ENCODE data around the gene TBC1D22B.

Gene TBC1D22B

GRCh38 chr6:37282371-37282770 is 24.8 kb downstream of the TBC1D22B start:
- H3K4me3 ChIP-seq (ENCODE audit: low read length) = no peak overlapping the region
- no peaks in the 10 kb centered on the region for H3K9me2 ChIP-seq (replicated peaks; ENCODE audit: control insufficient read depth, low read length)
- no peak overlapping the region for H3K4me2 ChIP-seq (ENCODE audit: low read length)
- 0 out of 2 replicates have a peak, but pooled peaks cover 4% of the 10 kb centered on the region for H4K20me1 ChIP-seq (ENCODE audit: control insufficient read depth, insufficient read depth, low read depth, low read length)
- TF ChIP-seq EZH2phosphoT487 (IDR thresholded peaks at IDR 0.05; ENCODE audit: borderline replicate concordance, low read length) (no peak), CTCF (IDR thresholded peaks at IDR 0.05; ENCODE audit: low read depth, low read length, poor library complexity, severe bottlenecking) (no peak)
- peaks cover 11% of the 10 kb centered on the region for H3K4me1 ChIP-seq (ENCODE audit: control insufficient read depth, low read length)
- H3F3A ChIP-seq (ENCODE audit: control insufficient read depth, insufficient read depth) = no peaks in the 10 kb centered on the region
- H3K36me3 ChIP-seq (ENCODE audit: control insufficient read depth, low read length) = peaks cover 49% of the 10 kb centered on the region
- no peaks in the 10 kb centered on the region for H3K79me2 ChIP-seq (ENCODE audit: control insufficient read depth, low read length)
- H3K9me3 ChIP-seq (ENCODE audit: control insufficient read depth, insufficient read depth, low read length) = no peaks in the 10 kb centered on the region
- no peak overlapping the region for H3K27ac ChIP-seq (ENCODE audit: low read depth, low read length)
- no peaks in the 10 kb centered on the region for H3K27me3 ChIP-seq (ENCODE audit: control insufficient read depth, low read length)

GRCh38 chr6:37283268-37283667 is 25.7 kb downstream of the TBC1D22B start:
- 0 out of 2 replicates have a peak, but pooled peaks cover 4% of the 10 kb centered on the region for H4K20me1 ChIP-seq (ENCODE audit: control insufficient read depth, insufficient read depth, low read depth, low read length)
- H3K4me1 ChIP-seq (ENCODE audit: control insufficient read depth, low read length) = peaks cover 7% of the 10 kb centered on the region
- H3F3A ChIP-seq (ENCODE audit: control insufficient read depth, insufficient read depth) = no peaks in the 10 kb centered on the region
- no peaks in the 10 kb centered on the region for H3K27me3 ChIP-seq (ENCODE audit: control insufficient read depth, low read length)
- H3K4me3 ChIP-seq (ENCODE audit: low read length) = no peak overlapping the region
- H3K9me3 ChIP-seq (ENCODE audit: control insufficient read depth, insufficient read depth, low read length) = no peaks in the 10 kb centered on the region
- peaks cover 55% of the 10 kb centered on the region for H3K36me3 ChIP-seq (ENCODE audit: control insufficient read depth, low read length)
- no peak for TF ChIP-seq EZH2phosphoT487 (IDR thresholded peaks at IDR 0.05; ENCODE audit: borderline replicate concordance, low read length)
- TF ChIP-seq CTCF (IDR thresholded peaks at IDR 0.05; ENCODE audit: low read depth, low read length, poor library complexity, severe bottlenecking) = no peak
- no peaks in the 10 kb centered on the region for H3K9me2 ChIP-seq (replicated peaks; ENCODE audit: control insufficient read depth, low read length)
- no peaks in the 10 kb centered on the region for H3K79me2 ChIP-seq (ENCODE audit: control insufficient read depth, low read length)
- H3K27ac ChIP-seq (ENCODE audit: low read depth, low read length) = no peak overlapping the region
- H3K4me2 ChIP-seq (ENCODE audit: low read length) = no peak overlapping the region

GRCh38 chr6:37283671-37284151 is 26.1 kb downstream of the TBC1D22B start:
- H3K9me3 ChIP-seq (ENCODE audit: control insufficient read depth, insufficient read depth, low read length) = no peaks in the 10 kb centered on the region
- no peak overlapping the region for H3K4me2 ChIP-seq (ENCODE audit: low read length)
- H3K4me3 ChIP-seq (ENCODE audit: low read length) = no peak overlapping the region
- TF ChIP-seq CTCF (IDR thresholded peaks at IDR 0.05; ENCODE audit: low read depth, low read length, poor library complexity, severe bottlenecking) (no peak), EZH2phosphoT487 (IDR thresholded peaks at IDR 0.05; ENCODE audit: borderline replicate concordance, low read length) (no peak)
- no peaks in the 10 kb centered on the region for H3K9me2 ChIP-seq (replicated peaks; ENCODE audit: control insufficient read depth, low read length)
- no peaks in the 10 kb centered on the region for H3K27me3 ChIP-seq (ENCODE audit: control insufficient read depth, low read length)
- H3K36me3 ChIP-seq (ENCODE audit: control insufficient read depth, low read length) = peaks cover 56% of the 10 kb centered on the region
- no peaks in the 10 kb centered on the region for H3K79me2 ChIP-seq (ENCODE audit: control insufficient read depth, low read length)
- no peak overlapping the region for H3K27ac ChIP-seq (ENCODE audit: low read depth, low read length)
- H4K20me1 ChIP-seq (ENCODE audit: control insufficient read depth, insufficient read depth, low read depth, low read length) = 0 out of 2 replicates have a peak, but pooled peaks cover 4% of the 10 kb centered on the region
- H3K4me1 ChIP-seq (ENCODE audit: control insufficient read depth, low read length) = peaks cover 7% of the 10 kb centered on the region
- H3F3A ChIP-seq (ENCODE audit: control insufficient read depth, insufficient read depth) = no peaks in the 10 kb centered on the region

Data from DOHH2 (cell line).